Measurements from ENCODE around the gene SMAD2.
"Not testable (repeated sequence)": the region's sequence is repeated elsewhere in the genome, so short reads cannot be mapped to it uniquely, and the experiment has no call there.

The SMAD2 gene

DNA sequence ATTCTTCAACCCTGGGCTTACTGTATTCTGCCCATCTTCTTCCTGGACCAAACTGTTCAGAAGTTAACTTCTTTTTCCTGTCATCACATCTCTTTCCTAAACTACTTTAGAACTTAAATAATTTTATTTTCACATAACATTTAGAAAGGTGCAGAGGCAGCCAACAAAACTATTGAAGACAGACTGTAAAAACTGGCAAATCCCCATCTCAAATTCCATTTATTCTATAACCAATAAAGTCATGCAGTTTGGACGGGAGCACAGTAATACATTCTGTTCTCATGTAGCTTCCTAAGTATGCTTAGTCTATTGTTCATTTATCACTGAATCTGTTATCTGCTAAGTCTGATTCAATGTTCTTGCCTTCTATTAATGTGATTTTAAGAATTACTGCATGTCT lies 99.1 kb downstream of the SMAD2 start:
- no peak for DNase-seq

DNA sequence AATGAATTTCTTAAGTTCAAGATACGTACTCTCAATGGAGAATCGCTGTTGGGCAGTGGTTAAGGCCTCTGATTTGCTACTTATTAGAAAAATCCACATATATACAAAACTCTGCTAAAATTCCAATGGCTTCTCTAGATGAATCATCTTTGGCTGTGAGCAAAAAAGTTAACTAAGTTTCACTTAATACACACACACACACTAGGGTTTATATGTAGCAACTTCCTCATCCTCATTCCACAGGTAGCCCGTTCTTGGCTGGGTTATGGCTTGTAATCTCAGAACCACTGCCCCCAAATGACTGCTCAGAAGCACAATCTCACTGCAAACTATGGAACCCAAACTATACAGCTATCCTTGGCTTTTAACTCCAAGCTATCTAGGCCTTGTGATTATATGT lies 99.7 kb downstream of the SMAD2 start:
- no peak for DNase-seq

DNA sequence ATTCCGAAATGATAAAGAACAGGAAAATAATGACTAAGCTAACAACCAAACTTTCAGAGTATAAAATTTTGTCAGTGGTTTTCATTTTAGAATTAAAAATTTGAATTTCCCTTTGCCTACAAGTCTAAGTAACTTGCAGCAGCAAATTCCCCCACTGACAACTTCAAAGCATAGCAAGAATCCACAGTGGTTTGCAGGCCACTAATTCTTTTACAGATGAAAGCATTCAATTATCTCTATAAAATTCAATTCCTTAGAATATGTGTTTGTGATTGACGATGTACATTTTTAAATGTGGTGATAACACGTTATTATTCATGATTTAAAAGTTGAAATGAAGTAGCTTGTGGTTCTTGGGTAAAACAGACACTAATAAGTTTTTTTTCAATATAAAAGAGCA lies 100.6 kb downstream of the SMAD2 start:
- DNase-seq: no peak

DNA sequence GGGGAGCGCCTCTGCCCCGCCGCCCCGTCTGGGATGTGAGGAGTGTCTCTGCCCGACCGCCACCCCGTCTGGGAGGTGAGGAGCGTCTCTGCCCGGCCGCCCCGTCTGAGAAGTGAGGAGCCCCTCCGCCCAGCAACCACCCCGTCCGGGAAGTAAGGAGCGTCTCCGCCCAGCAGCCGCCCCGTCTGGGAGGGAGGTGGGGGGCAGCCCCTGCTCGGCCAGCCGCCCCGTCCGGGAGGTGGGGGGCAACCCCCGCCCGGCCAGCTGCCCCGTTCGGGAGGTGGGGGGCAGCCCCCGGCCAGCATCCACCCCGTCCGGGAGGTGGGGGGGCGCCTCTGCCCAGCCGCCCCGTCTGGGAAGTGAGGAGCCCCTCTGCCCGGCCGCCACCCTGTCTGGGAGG lies 102.4 kb downstream of the SMAD2 start:
- DNase-seq: not testable (repeated sequence)

DNA sequence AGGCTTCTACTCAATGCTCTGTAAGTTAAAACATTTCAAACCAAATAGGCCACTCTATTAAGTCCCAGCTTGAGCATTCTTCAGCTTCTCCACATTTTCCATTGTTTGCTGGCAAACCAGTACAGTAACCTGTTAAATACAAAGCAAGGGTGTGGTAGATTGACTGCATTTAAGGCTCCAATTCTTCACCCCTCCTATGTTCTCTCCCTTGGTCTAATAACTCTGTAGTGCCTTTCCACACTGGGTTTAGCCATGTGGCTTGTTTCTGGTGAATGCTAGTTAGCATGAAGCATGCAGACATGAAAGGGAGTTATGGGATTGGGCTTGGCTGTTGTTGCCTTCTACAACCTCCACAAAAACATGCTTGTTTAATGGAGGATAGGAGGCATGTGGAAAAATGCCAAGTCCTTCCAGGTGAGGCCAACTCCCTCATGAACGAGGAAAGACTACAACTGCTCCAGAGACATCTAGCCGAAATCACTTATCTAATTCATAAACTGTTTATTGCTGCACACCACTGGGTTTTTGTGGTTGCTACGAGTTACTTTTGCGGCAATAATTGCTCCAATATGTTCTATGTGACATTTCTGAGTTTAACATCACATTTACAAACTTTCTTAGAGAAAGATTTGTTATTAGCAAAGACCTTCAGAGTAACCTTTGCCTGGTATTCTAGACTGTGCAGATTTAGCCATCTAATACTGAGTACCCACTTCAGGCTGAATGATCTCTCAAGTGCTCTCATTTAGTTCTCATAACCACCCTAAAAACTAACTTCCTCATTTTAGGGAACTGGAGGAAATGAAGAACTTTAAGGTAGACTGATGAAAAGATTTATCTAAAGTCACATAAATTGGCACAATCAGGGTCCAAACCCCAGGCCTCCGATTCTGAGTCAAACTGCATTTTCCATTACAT lies 104.0 kb downstream of the SMAD2 start:
- no peak for DNase-seq

DNA sequence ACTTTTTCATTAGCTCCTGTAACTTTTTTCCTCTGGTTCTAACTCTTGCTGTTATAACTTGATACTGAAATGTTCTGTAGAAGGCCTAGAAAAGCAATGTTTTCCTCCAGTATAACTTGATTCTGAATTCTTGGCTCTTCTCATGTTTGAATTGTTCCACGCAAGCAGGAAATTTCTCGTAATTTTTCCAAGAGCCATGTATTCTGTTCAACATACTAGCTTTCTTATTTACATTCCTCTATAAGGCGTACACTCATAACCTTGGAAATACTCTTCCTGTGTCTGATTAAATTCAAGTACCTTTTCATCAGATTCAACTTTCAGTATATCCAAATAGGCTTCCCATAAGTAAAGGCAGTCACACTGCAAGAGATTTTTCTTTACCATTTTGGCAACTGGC lies 109.1 kb downstream of the SMAD2 start:
- DNase-seq: no peak

DNA sequence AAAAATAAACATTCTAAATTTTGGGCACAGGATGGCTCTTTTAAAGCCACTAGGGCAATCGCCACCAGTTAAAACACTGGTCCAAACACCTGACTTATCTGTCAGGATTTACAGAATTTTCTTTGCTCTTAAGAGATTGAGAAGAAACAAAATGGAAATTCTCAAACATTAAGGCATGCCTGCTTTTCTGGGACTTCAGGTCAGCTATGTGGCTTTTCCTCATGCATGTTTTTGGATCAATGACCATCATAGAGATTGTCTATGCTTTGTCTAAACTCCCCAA lies 112.7 kb downstream of the SMAD2 start:
- no peak for DNase-seq

DNA sequence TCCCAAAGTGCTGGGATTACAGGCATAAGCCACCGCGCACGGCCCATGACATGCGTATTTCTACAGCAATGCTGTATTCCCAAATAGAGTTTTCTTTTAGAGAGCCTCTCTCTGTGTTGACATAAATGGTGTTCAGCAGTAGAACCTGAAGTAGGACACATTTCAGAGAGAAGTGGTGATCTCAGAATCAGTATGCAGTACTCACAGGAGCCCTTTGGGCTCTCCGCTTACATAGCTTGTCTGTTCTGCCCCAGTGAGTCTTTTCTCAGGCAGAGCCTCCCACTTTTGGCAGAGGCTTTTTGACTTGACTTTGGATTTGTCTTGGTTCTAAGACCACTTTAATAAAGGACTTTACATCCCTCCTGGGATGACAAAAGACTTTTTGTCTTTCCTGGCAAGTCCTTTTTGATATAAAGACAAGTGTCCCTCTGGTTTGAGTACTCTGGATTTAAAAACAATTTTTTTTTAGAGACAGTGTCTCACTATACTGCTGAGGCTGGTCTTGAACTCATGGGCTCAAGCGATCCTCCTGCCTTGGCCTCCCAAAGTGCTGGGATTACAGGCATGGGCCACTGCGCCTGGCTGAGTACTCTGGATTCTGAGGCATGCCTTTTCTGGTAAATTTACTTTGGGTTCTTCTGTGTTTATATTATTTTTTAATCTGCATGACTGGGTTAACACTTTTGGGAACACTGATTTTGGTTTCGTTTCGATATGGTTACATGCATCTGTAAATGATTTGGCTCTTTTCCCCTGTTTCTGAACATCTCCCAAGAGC lies 113.3 kb downstream of the SMAD2 start:
- no peak for DNase-seq

DNA sequence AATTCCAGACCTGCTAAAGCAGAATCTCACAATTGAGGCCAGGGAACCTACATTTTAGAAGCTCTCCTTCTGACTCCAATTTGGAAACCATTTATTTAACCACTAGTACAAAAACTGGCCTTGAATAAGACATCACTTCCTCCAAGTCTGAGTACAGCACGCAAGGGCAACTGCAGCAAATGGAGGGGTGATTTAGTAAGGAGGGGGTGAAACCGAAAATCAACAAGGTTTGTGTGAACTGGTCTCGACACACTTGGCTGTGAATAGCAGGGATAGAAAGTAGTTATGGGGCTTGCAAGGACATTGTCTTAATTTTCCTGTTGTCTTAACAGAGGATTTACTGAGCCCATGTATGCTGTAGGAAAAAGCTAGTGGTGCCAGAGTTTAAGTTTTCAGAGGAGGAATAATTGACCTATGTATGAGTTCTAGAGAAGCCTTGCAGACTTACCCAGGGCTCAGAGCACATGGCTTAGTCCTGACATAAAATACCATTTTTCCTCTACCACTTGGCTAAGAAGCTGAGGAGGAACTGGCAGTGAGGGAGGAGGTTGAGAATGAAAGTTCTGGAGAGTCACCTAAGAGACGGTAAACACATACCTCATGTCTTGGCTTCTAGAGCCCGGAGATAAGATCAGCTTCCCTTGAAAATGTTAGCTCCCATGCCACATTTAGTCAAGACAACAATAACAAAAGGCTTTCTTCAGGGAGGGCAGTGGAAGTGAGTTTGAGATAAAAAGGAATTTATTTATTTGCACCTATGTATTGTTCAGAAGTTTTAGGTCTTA lies 114.8 kb downstream of the SMAD2 start:
- DNase-seq: no peak

DNA sequence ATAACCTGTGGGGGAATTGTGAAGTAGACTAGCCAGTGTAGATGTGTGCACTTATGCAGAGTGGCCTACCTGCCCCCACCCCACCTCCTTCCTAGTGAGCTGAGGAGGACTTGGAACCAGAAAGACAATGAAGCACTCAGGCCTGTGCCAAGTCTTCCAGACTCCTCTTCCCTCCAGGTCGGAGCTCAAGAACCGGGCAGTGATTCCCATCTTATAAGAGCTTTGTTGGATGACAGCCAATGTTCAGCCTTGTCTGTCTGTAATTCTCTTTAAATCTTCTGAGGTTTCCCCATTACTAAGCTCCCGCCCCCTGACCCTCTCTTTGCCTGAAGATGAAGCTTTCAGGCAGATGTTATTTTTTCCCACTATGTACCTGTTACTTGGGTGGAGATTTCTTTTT lies 121.0 kb downstream of the SMAD2 start:
- DNase-seq: no peak

DNA sequence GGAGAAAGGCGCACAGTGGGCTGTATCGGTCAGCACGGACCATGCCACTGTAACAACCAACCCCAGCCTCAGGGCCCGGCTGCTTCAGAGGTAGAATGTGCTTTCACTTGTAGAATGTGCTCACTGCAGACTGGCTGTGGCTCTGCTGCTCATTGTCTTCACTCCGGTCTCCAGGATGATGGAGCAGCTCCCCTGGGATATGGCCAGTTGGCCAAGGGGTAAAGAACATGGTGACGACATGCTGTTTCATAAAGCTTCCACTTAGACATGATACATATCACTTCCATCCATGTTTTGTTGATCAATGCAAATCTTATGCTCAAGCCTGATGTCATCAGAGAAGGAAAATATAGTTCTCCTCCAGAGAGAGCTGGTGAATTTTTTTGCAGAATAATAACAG lies 127.7 kb downstream of the SMAD2 start:
- DNase-seq: no peak

DNA sequence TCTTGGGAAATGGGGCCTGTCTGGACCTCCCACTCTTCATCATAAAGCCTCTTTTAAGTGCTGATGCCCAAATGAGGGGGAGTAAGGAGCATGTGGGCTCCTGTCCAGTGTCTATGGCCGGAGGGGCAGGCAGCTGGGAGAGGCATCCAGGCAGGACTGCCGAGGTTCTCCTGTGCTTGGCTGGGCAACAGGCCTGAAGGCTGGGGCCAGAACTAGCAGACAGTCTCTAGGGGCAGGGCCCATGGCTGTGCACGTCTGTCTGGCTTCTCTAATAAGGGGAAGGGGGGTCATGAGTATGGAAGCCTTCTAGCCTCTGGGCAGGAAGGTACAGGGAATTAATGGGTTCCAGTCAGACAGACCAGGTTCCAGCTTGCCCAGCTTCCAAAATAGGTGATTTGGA lies 128.6 kb downstream of the SMAD2 start:
- DNase-seq: no peak

DNA sequence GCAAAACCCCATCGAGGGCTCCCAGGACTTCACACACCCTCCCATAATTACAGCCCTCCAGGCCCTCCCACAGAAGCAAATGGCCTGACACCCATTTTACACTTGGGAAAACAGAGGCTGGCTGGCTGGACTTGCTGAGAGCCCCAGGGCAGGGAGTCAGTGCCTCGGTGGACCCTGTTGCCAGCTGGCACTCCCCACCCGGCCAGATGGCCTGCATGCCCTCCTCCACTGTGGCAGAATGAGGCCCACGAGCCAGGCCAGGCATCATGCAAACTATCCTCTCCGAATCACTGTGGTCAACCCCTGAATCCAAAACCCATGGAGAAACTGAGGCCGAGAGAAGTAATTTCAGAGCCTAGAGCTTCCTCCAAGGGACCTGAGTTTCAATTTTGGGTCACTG lies 129.7 kb downstream of the SMAD2 start:
- DNase-seq: no peak

DNA sequence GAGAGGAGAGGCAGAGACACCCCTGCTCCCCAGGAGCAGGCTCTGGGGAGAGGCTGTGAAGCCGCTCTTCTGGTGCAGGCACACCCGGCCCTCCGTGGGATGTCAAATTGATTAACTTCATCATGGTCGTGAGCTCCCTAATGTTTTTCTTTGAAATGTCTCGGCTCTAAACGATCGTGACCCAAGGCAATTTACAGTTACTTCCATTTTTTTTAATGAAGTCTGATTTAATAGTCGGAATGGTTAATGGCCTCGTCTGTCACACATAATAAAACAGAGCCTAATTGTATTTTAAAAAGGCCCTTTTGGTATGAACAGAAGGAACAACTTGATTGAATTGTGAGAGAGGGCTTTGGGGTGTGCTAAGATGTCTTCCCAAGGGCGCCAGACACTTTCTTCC lies 130.2 kb downstream of the SMAD2 start:
- no peak for DNase-seq

DNA sequence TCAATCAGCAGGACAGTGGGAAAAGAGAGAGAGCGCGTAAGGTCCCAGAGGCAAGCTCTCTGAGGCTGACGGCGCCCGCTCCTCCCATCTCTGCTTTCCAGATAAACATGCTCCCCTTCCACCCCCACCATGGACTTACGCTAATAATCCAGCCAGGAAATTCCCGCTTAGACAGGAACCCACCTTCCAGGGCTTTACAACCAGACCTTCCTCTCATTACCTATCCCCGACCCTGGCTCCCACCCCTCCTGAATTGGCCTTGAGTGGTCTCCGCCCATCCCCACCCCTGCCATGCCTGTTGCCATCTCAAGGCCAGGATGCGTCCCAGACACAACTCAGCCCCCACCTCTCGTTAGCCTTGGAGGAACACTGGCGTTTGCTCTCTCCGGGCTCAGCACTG lies 131.1 kb downstream of the SMAD2 start:
- DNase-seq: no peak

DNA sequence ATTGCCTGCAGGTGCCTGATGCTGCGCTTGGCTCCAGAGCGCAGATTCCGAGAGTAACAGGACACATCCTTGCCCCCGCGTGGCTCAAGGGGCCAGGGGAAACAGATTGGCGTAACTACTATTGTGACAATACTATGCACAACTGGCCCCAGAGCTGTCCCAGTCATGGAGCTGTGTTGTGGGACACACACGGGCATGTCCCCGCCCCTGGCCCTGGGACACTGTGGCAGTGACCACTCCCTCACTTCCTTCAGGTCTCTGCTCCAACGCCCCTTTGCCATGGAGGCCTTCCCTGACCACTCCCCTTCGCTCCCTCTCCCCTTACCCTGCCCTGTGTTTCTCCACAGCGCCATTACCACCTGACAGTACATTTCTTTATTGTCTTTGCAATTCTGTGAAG lies 132.1 kb downstream of the SMAD2 start:
- DNase-seq: no peak

DNA sequence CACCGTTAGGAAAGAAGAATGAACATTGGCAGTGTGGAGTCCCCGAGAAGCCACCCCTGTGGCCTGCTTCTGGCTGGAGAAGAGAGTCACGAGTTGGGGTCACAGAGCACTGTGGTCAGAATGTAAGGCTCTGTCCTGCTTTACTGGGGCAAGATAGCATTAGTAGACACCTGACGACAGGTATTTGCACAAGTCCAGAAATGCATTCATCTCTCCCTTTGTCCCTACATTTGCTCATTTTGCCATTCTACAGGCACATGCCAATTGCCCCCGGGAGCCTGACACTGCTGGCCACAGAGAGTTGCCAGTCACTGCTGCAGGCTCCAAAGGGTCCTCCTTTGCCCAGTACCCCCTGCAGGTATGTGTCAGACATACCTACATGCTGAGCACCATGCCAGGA lies 133.3 kb downstream of the SMAD2 start:
- DNase-seq: no peak

DNA sequence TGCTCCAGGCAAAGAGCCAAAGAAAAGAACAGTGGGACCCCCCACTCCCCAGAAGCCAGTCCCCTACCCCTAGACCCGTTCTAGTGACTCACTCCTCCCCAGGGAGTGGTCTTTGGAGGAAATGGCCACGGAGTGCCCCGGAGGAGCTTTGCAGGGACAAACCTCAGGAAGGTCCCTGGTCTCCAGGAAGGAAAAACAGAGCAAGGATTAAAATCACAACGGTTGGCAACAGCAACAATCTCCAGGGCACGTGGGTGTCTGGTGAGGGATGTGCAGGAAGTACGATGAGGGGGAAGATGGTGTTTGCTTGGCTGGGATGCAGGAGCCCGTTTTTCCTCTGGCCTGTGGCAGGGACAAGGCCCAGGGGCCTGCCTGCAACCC lies 135.0 kb downstream of the SMAD2 start:
- DNase-seq: no peak

DNA sequence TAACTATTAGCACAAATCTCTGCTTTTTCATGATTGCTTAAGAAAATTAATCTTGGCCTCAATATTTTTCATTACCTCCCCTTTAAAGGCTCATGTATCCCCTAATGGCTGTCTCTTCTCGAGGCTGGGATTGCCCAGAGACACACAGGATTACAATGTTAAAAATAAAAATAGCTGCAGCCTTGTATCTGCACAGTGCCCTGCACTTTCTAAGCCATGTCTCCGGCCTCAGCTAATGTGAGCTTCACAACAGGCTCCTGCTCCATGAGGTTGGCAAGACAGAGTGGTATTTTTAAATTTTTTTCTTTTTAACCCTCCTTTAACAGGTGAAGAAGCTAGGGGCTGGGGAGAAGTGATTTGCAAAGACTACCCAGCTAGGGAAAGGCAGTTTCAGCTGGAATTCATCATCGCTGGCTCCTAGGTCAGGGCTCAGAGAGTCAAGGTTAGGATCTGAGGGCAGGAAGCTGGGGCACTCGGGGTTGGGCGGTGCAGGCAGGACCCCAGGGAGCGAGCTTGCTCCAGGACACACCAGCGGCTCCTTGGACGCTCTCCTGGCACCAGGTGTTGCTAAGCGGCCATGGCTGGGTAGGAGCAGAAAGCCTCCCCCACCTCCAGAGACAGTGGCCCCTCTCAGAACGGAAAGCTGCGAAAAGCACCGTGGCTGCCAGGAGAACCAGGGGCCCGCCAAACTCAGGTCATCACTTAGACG lies 135.6 kb downstream of the SMAD2 start:
- DNase-seq: no peak

DNA sequence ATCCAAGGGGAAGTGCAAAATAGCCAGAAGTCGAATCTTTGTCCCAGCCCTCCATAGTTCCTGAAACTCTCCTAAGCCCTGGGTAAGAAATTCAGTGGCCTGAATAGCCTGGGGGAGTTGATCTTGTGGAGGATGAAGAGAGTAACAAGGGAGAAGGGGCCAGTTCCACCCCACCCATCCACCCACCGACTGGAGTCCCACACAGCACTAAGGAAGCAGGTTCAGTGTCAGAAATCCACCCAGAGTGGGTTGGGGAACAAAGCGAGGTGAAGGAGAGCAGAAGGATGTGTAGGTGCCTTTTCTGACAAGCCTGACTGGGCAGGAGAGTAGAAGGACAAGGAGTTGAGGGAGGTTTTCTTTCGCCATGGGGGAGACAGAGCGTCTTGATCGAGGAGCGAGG lies 136.8 kb downstream of the SMAD2 start:
- DNase-seq: no peak

DNA sequence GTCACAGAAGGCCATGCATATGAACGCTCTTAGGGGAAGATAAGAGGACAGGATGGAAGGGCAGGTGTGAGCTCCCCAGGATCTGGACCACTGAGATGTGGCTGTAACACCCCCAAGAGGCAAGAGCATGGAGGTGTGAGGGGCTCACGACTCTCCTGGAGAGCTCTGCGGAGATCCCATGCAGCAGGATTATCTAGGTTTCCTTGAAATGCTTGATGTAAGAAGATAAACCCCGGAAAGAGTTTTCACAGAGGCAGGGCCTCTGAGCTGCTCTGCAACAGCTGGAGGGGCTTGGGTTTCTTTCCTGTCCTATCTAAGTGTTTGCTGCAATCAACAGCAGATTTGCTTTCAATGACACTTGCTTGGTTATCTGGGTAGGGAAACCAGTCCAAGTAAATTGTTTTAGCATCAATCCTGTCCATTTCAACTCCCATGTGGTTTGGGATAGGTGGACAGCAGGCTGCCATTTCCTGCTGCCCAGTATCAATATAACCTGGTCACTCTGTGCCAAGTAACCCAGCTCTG lies 138.9 kb downstream of the SMAD2 start:
- DNase-seq: no peak

DNA sequence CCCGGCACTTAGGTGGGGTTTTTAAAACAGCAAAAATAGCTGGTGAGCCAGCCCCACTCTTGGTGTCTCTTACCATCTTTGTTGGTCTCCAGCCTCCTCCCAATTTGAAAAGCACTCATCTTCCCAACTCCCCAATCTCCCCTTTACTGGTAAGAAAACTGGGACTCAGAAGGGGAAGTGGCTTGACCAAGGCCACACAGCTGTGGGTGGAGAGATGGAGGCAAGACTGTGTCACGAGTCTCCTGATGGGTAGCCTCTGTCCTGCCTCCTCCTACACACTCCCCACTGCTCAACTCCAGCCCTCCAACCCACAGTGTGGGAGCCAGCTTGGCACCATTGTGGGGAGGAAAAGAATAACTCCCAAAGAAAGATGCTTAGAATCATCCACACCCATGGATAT lies 140.4 kb downstream of the SMAD2 start:
- DNase-seq: peak; percentile 46

DNA sequence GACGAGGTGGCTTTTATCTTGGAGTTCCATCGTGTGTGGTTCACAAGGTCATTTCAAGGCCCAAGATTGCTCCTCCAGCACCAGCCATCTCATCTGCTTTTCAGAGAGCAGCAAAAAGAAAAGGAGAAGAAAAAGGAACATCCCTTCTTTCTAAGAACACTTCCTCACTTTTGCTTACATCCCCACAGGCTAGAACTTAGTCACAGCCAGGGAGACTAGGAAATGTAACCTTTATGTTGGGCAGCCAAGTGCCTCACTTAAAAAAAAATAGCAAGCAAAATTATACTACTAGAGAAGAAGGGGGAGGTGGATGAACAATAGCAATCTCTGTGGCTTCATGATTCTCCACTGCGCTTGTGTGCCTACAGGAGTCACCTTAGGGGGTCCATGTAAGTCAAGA lies 141.8 kb downstream of the SMAD2 start:
- peak; percentile 7 for DNase-seq
